GM18951 (cell line): Measurements from ENCODE around the gene TSKS.
"Not testable (repeated sequence)": the region's sequence is repeated elsewhere in the genome, so short reads cannot be mapped to it uniquely, and the experiment has no call there.

Experiments
- POLR2A ChIP-seq: IDR thresholded peaks from 4 replicates; pipeline ENCODE4 v1.6.1; 2011; ENCODE audit warnings: mild to moderate bottlenecking; ENCODE audit not compliant: insufficient read length, insufficient read depth; ENCODE audit errors: extremely low read depth
- in situ Hi-C: fragments of 300-500 bp; cut with MboI; formaldehyde crosslinking; loops from one replicate; pipeline ENCODE4 v1.12.0; 2022; ENCODE audit warnings: low sequenced_read_pairs, mixed read lengths, inconsistent platforms; ENCODE audit not compliant: unreplicated experiment

The TSKS gene

DNA sequence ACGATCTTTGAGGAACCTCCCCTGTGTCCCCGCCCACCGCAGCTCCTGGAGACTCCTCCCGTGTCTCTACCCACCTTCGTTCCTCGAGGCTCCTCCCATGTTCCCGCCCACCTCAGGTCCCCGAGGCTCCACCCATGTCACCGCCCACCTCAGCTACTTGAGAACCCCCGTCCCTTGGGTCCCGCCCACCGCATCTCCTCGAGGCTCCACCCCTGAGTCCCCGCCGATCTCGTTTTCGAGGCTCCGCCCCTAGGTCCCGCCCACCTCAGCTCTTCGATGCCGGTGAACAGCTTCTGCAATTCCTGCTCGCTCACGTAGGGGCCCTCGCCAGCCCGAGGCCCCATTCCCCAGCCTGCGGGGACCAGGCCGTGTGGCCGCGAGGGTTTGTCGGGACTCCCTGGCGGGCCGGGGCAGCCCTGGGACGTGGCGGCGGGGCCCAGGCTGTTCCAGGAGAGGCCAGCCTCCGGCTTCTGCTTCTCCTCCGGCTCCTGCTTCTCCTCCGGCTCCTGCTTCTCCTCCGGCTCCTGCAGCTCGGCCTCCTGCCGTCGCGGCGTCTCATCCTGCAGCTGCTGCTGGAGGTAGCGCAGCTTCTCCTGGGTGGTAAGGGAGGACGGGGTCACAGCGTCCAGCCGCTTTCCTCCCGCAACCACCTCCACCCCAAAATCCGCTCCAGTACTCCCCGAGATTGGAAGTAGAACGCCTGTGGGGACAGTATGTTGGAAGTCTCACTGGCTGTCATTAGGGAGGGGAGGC, 16.7 kb downstream of the TSKS start:
- in situ Hi-C loops = no loop called here
- TF ChIP-seq POLR2A = no peak

- TF ChIP-seq POLR2A = no peak
- in situ Hi-C loops = no loop called here
Measured at GRCh38 chr19:49744946-49745381, 18.1 kb downstream of the TSKS start.

GRCh38 chr19:49741210-49741844, 21.8 kb downstream of the TSKS start:
- in situ Hi-C loops = no loop called here
- no peak for TF ChIP-seq POLR2A

DNA sequence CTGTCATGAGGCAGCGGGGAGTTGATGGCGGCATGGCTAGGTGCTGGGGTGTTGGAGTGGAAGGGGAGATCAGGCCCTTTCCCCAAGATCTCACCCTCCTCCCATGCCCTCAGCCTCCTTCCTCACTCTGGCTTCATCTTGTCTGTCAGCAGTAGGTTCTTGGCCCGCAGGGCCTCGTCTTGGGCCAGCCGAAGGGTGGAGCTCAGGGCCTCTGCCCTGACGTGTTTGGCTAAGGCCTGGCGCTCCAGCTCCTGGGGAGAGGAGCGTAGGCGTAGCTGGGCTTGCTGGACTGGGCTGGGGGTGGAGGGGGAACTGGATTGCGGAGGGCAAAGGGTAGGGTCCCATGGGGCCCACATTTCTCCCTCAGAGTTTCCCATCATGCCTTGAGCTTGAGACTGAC, 23.2 kb downstream of the TSKS start:
- TF ChIP-seq POLR2A = no peak
- in situ Hi-C loops = no loop called here

GRCh38 chr19:49739098-49739497, 24.0 kb downstream of the TSKS start:
- no peak for TF ChIP-seq POLR2A

GRCh38 chr19:49738268-49738667, 24.8 kb downstream of the TSKS start:
- TF ChIP-seq POLR2A = no peak
- in situ Hi-C loops = no loop called here

More at GRCh38 chr19:49739098-49739497, 24.0 kb downstream of the TSKS start:
- in situ Hi-C loops = no loop called here

DNA sequence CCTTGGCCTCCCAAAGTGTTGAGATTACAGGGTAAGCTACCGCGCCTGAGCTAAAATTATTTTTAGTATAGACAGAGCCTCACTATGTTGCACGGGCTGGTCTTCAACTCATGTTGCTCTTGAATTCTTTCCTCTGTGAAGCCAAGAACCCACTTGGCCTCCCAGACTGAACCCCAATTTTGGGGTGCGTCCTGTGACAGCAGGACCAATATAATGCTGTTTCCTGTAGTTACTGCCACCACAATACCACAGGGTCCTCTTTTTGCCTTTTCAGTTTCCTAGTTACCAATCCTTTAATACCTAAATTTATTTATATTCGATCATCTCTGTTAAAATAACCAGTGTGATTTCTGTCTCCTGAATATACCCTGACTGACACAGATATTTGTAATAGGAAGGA, 32.9 kb downstream of the TSKS start:
- no peak for TF ChIP-seq POLR2A
- in situ Hi-C loops = no loop called here

DNA sequence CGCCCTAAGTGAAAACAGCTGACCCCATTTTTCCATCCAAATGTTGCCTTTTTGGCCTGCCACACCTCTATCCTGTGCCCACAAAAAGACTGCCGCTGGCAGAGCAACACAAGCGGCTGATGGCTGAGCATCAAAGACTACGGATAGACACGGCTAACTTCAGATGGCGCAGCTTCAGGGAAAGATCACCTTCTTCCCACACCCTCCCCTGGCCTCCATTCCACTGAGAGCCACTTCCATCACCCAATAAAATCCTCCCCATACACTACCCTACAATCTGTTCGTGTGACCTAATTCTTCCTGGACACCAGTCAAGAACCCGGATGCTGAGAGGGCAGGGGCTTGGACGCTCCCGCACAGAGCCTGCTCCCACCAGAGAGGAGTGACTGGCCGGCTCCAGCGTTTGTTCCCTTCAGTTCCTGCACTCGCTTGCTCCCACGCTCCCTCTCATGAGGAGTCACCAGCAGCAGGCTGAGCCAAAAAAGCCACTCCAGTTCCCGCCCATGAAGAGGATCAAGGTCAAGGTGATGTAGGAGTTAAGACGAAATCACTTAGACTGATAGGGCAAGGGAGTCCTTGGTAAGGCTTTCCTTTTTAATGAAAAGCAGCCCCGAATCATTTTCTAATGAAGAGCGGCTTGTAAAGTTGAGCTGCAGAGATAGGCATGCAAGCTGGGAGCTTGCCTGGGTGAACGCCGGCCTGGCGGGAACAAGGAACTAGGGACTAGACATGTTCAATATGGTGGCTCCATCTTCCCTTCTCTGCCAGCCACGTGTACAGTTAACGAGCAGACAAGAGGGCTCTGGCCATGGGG, 35.7 kb downstream of the TSKS start:
- in situ Hi-C loops = no loop called here
- no peak for TF ChIP-seq POLR2A

DNA sequence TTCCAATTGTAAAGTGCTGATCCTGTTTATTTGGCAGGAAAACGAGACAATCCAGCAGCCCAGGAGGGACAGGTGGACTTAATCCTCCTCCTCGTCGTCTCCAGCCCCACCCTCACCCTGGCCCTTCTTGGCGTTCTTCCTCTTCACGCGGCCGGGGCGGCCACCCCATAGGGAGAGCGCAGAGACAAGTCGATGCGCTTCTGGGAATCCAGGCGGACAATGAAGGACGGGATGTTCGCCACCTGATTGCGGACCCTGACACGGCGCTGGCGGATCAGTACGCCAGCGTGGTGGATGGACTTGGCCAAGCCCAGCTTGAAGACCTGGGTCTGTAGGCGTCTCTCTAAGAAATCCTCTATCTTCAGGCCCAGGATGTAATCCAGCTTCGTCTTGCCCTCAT, 43.7 kb downstream of the TSKS start:
- in situ Hi-C loops = not testable (repeated sequence)

- TF ChIP-seq POLR2A = no peak
- in situ Hi-C loops = no loop called here
Measured at GRCh38 chr19:49718991-49719390, 44.1 kb downstream of the TSKS start.

DNA sequence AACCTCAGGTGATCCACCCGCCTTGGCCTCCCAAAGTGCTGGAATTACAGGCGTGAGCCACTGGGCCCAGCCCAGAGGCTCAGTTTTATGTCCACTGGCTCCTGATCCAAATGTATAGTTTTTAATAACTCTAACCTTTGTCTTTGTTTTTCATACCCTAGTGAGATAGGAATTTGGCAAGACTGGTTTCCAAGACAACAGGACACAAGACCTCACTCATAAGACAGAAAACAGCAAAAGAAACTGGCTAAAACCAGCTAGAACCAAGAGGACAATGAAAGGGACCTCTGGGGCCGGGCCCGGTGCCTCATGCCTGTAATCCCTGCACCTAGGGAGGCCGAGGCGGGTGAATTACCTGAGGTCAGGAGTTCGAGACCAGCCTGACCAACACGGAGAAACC, 44.6 kb downstream of the TSKS start:
- in situ Hi-C loops = no loop called here

GRCh38 chr19:49716154-49716553, 47.0 kb downstream of the TSKS start:
- in situ Hi-C loops = no loop called here
- no peak for TF ChIP-seq POLR2A

More for the DNA sequence above, 44.6 kb downstream of the TSKS start:
- TF ChIP-seq POLR2A = no peak

DNA sequence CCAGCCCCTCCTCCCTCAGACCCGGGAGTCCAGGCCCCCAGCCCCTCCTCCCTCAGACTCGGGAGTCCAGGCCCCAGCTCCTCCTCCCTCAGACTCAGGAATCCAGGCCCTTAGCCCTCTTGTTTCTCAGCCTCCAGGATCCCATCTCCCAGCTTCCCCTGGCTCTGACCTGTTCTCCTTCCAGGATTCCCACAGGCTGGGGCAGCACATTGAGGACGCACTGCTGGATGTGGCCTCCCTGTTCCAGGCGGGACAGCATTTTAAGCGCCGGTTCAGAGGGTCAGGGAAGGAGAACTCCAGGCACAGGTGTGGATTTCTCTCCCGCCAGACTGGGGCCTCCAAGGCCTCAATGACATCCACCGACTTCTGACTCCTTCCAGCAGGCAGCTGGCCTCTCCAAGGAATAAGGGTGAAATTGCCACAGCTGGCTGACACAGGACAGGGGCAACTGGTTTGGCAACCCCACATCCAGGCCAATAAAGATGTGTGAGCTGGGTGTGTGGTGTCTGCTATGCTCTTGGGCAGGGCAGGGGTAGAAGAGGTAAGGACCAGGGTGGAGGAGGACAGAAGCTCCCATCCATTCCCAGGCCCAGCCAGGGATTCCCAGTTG, 49.8 kb downstream of the TSKS start:
- TF ChIP-seq POLR2A = no peak
- in situ Hi-C loops = no loop called here
